H9 (cell line): Measurements from ENCODE around the gene KCNJ16. TPM values are rescaled to one million over a fixed set of nuclear protein-coding genes. Genes with fewer than 3 reads are reported as not detected.

Source experiments
- DNase-seq: peaks from one replicate; pipeline ENCODE4 v3.0.0-alpha.2; 2017
- H2AFZ ChIP-seq: one replicate; pipeline ENCODE4 v1.6.1; 2013; ENCODE audit warnings: mild to moderate bottlenecking, low read length, control low read depth, moderate library complexity
- H2AK5ac ChIP-seq: 2 replicates; pipeline ENCODE4 v1.6.1; 2013; ENCODE audit warnings: low read length, control low read depth, mixed read lengths; ENCODE audit not compliant: insufficient read length
- H2BK120ac ChIP-seq: one replicate; pipeline ENCODE4 v1.6.1; 2013; ENCODE audit warnings: low read depth, mild to moderate bottlenecking, low read length, control low read depth, inconsistent platforms; ENCODE audit not compliant: poor library complexity, severe bottlenecking
- H2BK12ac ChIP-seq: 2 replicates; pipeline ENCODE4 v1.6.1; 2013; ENCODE audit warnings: low read length, control low read depth, mixed read lengths, low read depth; ENCODE audit not compliant: insufficient read length
- H2BK15ac ChIP-seq: 2 replicates; pipeline ENCODE4 v1.6.1; 2013; ENCODE audit warnings: low read depth, low read length, control low read depth
- H2BK20ac ChIP-seq: one replicate; pipeline ENCODE4 v1.6.1; 2013; ENCODE audit warnings: low read depth, mild to moderate bottlenecking, low read length, control low read depth, inconsistent platforms; ENCODE audit not compliant: poor library complexity, severe bottlenecking
- H2BK5ac ChIP-seq: 2 replicates; pipeline ENCODE4 v1.6.1; 2013; ENCODE audit warnings: low read length, control low read depth, mixed read lengths; ENCODE audit not compliant: insufficient read length
- H3K14ac ChIP-seq: 2 replicates; pipeline ENCODE4 v1.6.1; 2013; ENCODE audit warnings: low read length, control low read depth; ENCODE audit not compliant: insufficient read depth
- H3K18ac ChIP-seq: 2 replicates; pipeline ENCODE4 v1.6.1; 2013; ENCODE audit warnings: low read depth, mild to moderate bottlenecking, mixed read lengths, low read length, control low read depth; ENCODE audit not compliant: insufficient read length
- H3K23ac ChIP-seq: 2 replicates; pipeline ENCODE4 v1.6.1; 2013; ENCODE audit warnings: low read length, control low read depth, mixed read lengths, low read depth; ENCODE audit not compliant: insufficient read length
- H3K23me2 ChIP-seq: 2 replicates; pipeline ENCODE4 v1.6.1; 2013; ENCODE audit warnings: low read depth, mild to moderate bottlenecking, mixed read lengths, low read length, control low read depth; ENCODE audit not compliant: insufficient read length, poor library complexity, severe bottlenecking
- H3K27ac ChIP-seq: 2 replicates; pipeline ENCODE4 v1.5.1; 2013; ENCODE audit warnings: low read length, control low read depth, mixed read lengths, low read depth; ENCODE audit not compliant: insufficient read length
- H3K27me3 ChIP-seq: 2 replicates; pipeline ENCODE4 v1.6.1; 2013; ENCODE audit warnings: low read length, control low read depth, inconsistent platforms; ENCODE audit not compliant: insufficient read depth
- H3K4ac ChIP-seq: 2 replicates; pipeline ENCODE4 v1.6.1; 2013; ENCODE audit warnings: low read depth, mild to moderate bottlenecking, control low read depth, inconsistent platforms, low read length, moderate library complexity
- H3K4me1 ChIP-seq: 2 replicates; pipeline ENCODE4 v1.6.1; 2013; ENCODE audit warnings: low read length, control low read depth, inconsistent platforms; ENCODE audit not compliant: insufficient read depth
- H3K4me2 ChIP-seq: 2 replicates; pipeline ENCODE4 v1.6.1; 2013; ENCODE audit warnings: low read length, control low read depth, mixed read lengths; ENCODE audit not compliant: insufficient read length, insufficient read depth
- H3K56ac ChIP-seq: 2 replicates; pipeline ENCODE4 v1.6.1; 2013; ENCODE audit warnings: low read depth, mild to moderate bottlenecking, mixed read lengths, low read length, control low read depth; ENCODE audit not compliant: insufficient read length
- H3K79me1 ChIP-seq: 2 replicates; pipeline ENCODE4 v1.6.1; 2013; ENCODE audit warnings: low read depth, mild to moderate bottlenecking, moderate library complexity, low read length, control low read depth, inconsistent platforms; ENCODE audit not compliant: insufficient read depth, poor library complexity, severe bottlenecking
- H3K79me2 ChIP-seq: 2 replicates; pipeline ENCODE4 v1.6.1; 2013; ENCODE audit warnings: low read length, control low read depth, inconsistent platforms; ENCODE audit not compliant: insufficient read depth
- H3K9ac ChIP-seq: 2 replicates; pipeline ENCODE4 v1.6.1; 2013; ENCODE audit warnings: low read length, control low read depth, mixed read lengths; ENCODE audit not compliant: insufficient read length; ENCODE audit errors: extremely low read depth
- H3K9me3 ChIP-seq: one replicate; pipeline ENCODE4 v1.6.1; 2013; ENCODE audit warnings: low read depth, low read length, inconsistent platforms; ENCODE audit not compliant: control insufficient read depth
- H3T11ph ChIP-seq: one replicate; pipeline ENCODE4 v1.6.1; 2013; ENCODE audit warnings: mild to moderate bottlenecking, low read length, control low read depth, inconsistent platforms
- H4K20me1 ChIP-seq: one replicate; pipeline ENCODE4 v1.6.1; 2013; ENCODE audit not compliant: control insufficient read depth, insufficient read length, insufficient read depth
- H4K5ac ChIP-seq: 2 replicates; pipeline ENCODE4 v1.6.1; 2013; ENCODE audit warnings: low read depth, mild to moderate bottlenecking, mixed read lengths, low read length, control low read depth; ENCODE audit not compliant: insufficient read length
- H4K8ac ChIP-seq: replicated peaks from 2 replicates; pipeline ENCODE4 v1.6.1; 2013; ENCODE audit warnings: low read length, control low read depth, mixed read lengths, low read depth; ENCODE audit not compliant: insufficient read length
- H4K91ac ChIP-seq: 2 replicates; pipeline ENCODE4 v1.6.1; 2013; ENCODE audit warnings: low read depth, mild to moderate bottlenecking, moderate library complexity, mixed read lengths, low read length, control low read depth; ENCODE audit not compliant: insufficient read length
- H3K27ac Mint-ChIP-seq, 3 experiments: 2 replicates in 2 of 3; 3 replicates in 1 of 3; pipeline ENCODE4 v1.8.0; 2020 to 2021; ENCODE audit warnings: mixed read lengths in 3 of 3, mild to moderate bottlenecking in 1 of 3, moderate library complexity in 1 of 3
- H3K27me3 Mint-ChIP-seq: 2 replicates; pipeline ENCODE4 v1.8.0; 2021; ENCODE audit warnings: low read depth, mild to moderate bottlenecking, moderate library complexity, mixed read lengths
- H3K36me3 Mint-ChIP-seq, 3 experiments: 2 replicates in 2 of 3; 3 replicates in 1 of 3; pipeline ENCODE4 v1.8.0; 2020 to 2021; ENCODE audit warnings: low read depth in 3 of 3, mixed read lengths in 3 of 3; ENCODE audit not compliant: insufficient read depth in 1 of 3
- H3K4me1 Mint-ChIP-seq, 2 experiments: 2 replicates each; pipeline ENCODE4 v1.8.0; 2020; ENCODE audit warnings: mixed read lengths in 2 of 2
- H3K4me3 Mint-ChIP-seq, 2 experiments: 2 replicates in 1 of 2; 3 replicates in 1 of 2; pipeline ENCODE4 v1.8.0; 2020 to 2021; ENCODE audit warnings: mild to moderate bottlenecking in 2 of 2, mixed read lengths in 2 of 2, moderate library complexity in 1 of 2
- H3K9me3 Mint-ChIP-seq, 2 experiments: 2 replicates in 1 of 2; 3 replicates in 1 of 2; pipeline ENCODE4 v1.8.0; 2020; ENCODE audit warnings: mild to moderate bottlenecking in 2 of 2, mixed read lengths in 2 of 2, moderate library complexity in 1 of 2
- WGBS: extraction: QIAGEN DNeasy Blood & Tissue Kit; methylation state at CpG from one replicate; pipeline ENCODE4 v1.1.7; 2013; ENCODE audit warnings: missing lambda C conversion rate, low lambda C conversion rate, mixed read lengths; ENCODE audit not compliant: insufficient read length; ENCODE audit errors: extremely low coverage; 5-methylcytosine and 5-hydroxymethylcytosine counted together
- total RNA-seq: library from RNA; stranded (reverse); gene quantifications from 2 replicates; pipeline ENCODE4 v1.2.1, GENCODE V29; 2021
- TF ChIP-seq, protein P1 (sequence below): fragments of 200-600 bp; sonication (generic); conservative IDR thresholded peaks from 3 replicates; pipeline ENCODE4 v1.8.0; 2021; ENCODE audit warnings: antibody characterized with exemption, mild to moderate bottlenecking

KCNJ16 gene
- total RNA-seq, 1 experiment from 2014 or later: not detected

- H2AFZ ChIP-seq: peak overlapping the region; percentile 49
- H3K56ac ChIP-seq: no peak overlapping the region
- H2BK20ac ChIP-seq: no peak overlapping the region
- no peak overlapping the region for H3K23ac ChIP-seq
- no peak overlapping the region for H3K18ac ChIP-seq
- no peak overlapping the region for H2BK120ac ChIP-seq
- H2BK5ac ChIP-seq: no peak overlapping the region
- peak; percentile 84 for DNase-seq
- Mint-ChIP-seq H3K27ac (no peak overlapping the region; a peak in 1 of 7 replicates), H3K9me3 (no peaks in the 10 kb centered on the region), H3K36me3 (no peaks in the 10 kb centered on the region), H3K4me3 (peak overlapping the region; percentile 78 to 87), H3K27me3 (peaks cover 46% of the 10 kb centered on the region), H3K4me1 (peaks cover 15 to 17% of the 10 kb centered on the region in 2 experiments)
- WGBS: no CpG with 5 or more reads among the region's 45 CpGs
- H3K14ac ChIP-seq: no peak overlapping the region
- no peak overlapping the region for H2AK5ac ChIP-seq
- H3K27ac ChIP-seq: no peak overlapping the region
- H3K4me2 ChIP-seq: peak overlapping the region; percentile 91
- H2BK15ac ChIP-seq: no peak overlapping the region
- no peak overlapping the region for H3K4ac ChIP-seq
- peaks cover 17% of the 10 kb centered on the region for H3K23me2 ChIP-seq
- H3K4me1 ChIP-seq: no peaks in the 10 kb centered on the region; the same call in 1 of the 2 replicates
- H3K9ac ChIP-seq: peak overlapping the region; percentile 39
- no peak overlapping the region for H4K5ac ChIP-seq
- no peak overlapping the region for H4K8ac ChIP-seq
- no peak overlapping the region for H4K91ac ChIP-seq
- H3K27me3 ChIP-seq: peaks cover 5% of the 10 kb centered on the region; the same call in 1 of the 2 replicates
- H4K20me1 ChIP-seq: no peaks in the 10 kb centered on the region
- H3K79me1 ChIP-seq: no peaks in the 10 kb centered on the region
- no peak overlapping the region for H2BK12ac ChIP-seq
- H3K9me3 ChIP-seq: no peaks in the 10 kb centered on the region
- no peak overlapping the region for H3T11ph ChIP-seq
- H3K79me2 ChIP-seq: no peaks in the 10 kb centered on the region
- TF ChIP-seq, protein P1, sequence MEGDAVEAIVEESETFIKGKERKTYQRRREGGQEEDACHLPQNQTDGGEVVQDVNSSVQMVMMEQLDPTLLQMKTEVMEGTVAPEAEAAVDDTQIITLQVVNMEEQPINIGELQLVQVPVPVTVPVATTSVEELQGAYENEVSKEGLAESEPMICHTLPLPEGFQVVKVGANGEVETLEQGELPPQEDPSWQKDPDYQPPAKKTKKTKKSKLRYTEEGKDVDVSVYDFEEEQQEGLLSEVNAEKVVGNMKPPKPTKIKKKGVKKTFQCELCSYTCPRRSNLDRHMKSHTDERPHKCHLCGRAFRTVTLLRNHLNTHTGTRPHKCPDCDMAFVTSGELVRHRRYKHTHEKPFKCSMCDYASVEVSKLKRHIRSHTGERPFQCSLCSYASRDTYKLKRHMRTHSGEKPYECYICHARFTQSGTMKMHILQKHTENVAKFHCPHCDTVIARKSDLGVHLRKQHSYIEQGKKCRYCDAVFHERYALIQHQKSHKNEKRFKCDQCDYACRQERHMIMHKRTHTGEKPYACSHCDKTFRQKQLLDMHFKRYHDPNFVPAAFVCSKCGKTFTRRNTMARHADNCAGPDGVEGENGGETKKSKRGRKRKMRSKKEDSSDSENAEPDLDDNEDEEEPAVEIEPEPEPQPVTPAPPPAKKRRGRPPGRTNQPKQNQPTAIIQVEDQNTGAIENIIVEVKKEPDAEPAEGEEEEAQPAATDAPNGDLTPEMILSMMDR: peak; percentile 74
These were observed 93.3 kb downstream of the KCNJ16 start for GRCh38 chr17:70168044-70168976.
